Gastrocnemius medialis (tissue), 4 donors: Measurements from ENCODE around the gene TMLHE. TPM values are rescaled to one million over a fixed set of nuclear protein-coding genes. Genes with fewer than 3 reads are reported as not detected.

ENCODE experiments used
- ATAC-seq, 2 donors: fragments of 150-250 bp; one replicate each; pipeline ENCODE4 v1.9.1; 2016
- DNase-seq, 2 donors: peaks; one replicate each; pipeline ENCODE4 v3.0.0-alpha.2; 2019
- H3K27ac ChIP-seq, 4 donors: fragments of 200-600 bp; sonication (generic); 1 replicate in 1 of 4; 2 replicates in 3 of 4; pipeline ENCODE4 v1.5.1; 2016 to 2018; ENCODE audit warnings: mild to moderate bottlenecking in 2 of 4, moderate library complexity in 1 of 4
- H3K27me3 ChIP-seq, 3 donors: fragments of 200-600 bp; sonication (generic) in 2 of 3; 1 replicate in 1 of 3; 2 replicates in 2 of 3; pipeline versions ENCODE4 v1.5.1 to v1.6.0; 2016 to 2019; ENCODE audit warnings: mild to moderate bottlenecking in 1 of 3, moderate library complexity in 1 of 3
- H3K36me3 ChIP-seq, 2 donors: fragments of 200-600 bp; sonication (generic) in 1 of 2; one replicate each; pipeline ENCODE4 v1.5.1; 2017 to 2018
- H3K4me1 ChIP-seq, 2 donors: fragments of 200-600 bp; sonication (generic) in 1 of 2; one replicate each; pipeline ENCODE4 v1.5.1; 2016 to 2017; ENCODE audit warnings: mild to moderate bottlenecking in 2 of 2
- H3K4me3 ChIP-seq, 4 donors: fragments of 200-600 bp; sonication (generic) in 3 of 4; 1 replicate in 1 of 4; 2 replicates in 3 of 4; pipeline ENCODE4 v1.5.1; 2016 to 2019; ENCODE audit warnings: mild to moderate bottlenecking in 2 of 4
- H3K9me3 ChIP-seq, 3 donors: fragments of 200-600 bp; sonication (generic) in 2 of 3; 1 replicate in 1 of 3; 2 replicates in 2 of 3; pipeline ENCODE4 v1.5.1; 2016 to 2019
- CTCF ChIP-seq, 5 experiments: fragments of 450-650 bp in 3 of 5; fragments of 200-600 bp in 2 of 5; sonication (generic) in 2 of 5; IDR thresholded peaks in 4 of 5; conservative IDR thresholded peaks in 1 of 5; 1 replicate in 4 of 5; 2 replicates in 1 of 5; pipeline ENCODE4 v1.5.1; 2016 to 2019; ENCODE audit warnings: antibody characterized with exemption in 5 of 5, mild to moderate bottlenecking in 3 of 5, moderate library complexity in 3 of 5
- POLR2A ChIP-seq, 2 donors: fragments of 450-650 bp; IDR thresholded peaks; one replicate each; pipeline ENCODE4 v1.6.1; 2017; ENCODE audit warnings: antibody characterized with exemption in 2 of 2, mild to moderate bottlenecking in 2 of 2, moderate library complexity in 2 of 2
- in situ Hi-C, 4 donors: fragments of 200-750 bp; cut with MboI; loops; one replicate each; pipeline versions ENCODE4 v1.15.0 to v1.8.0; 2017; ENCODE audit warnings: low sequenced_read_pairs in 4 of 4
- intact Hi-C: fragments of 100-400 bp; cut with DNase I; formaldehyde crosslinking; loops from one replicate; pipeline ENCODE4 v1.15.1; 2023; ENCODE audit warnings: low total_unique reads
- total RNA-seq, 4 donors: library from RNA; depleted of rRNA; stranded (reverse); fragments of >200 nt; gene quantifications; one replicate each; pipeline versions ENCODE4 v1.1.0 to v1.2.3, GENCODE V29; 2016

The TMLHE gene
- total RNA-seq, 4 donors from 2014 or later: 13.7 to 25.7 (median 17.4) TPM

DNA sequence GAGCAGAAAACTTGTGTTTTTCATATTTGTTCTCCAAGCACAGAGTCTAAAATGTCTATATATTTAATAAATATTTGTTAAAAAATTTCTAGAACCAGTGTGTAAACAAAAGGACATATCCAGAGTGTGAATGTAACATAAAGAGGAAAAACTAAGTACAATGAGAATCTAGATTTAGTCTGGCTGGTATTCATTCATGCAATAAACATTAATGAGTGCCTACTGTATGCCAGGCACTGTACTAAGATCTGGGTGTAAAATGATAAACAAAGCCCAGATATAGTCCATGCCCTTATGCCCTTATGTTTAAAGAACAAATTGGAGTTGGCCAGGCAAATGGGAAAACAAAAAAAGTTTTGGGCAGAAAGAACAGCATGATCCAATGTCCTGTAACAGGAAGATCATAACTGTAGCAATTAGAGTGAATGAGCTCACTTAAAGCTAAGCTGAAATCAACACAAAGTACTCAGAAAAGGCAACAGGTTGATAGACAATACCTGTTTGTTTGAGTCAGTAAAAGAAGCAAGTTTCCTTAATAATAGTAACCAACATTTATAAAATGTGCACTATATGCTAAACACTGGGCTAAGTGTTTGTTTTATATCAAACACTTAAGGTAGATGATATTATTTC is 1.3 kb upstream of the TMLHE start:
- Histone ChIP-seq H3K27me3 (no peaks in the 10 kb centered on the region), H3K36me3 (no peaks in the 10 kb centered on the region), H3K4me3 (no peak overlapping the region), H3K4me1 (peaks cover 4 to 8% of the 10 kb centered on the region in 2 donors), H3K9me3 (no peaks in the 10 kb centered on the region), H3K27ac (peak overlapping the region in 1 of 4 donors; percentile 96)
- TF ChIP-seq CTCF (IDR thresholded peaks at IDR 0.05 in 4 of 5, conservative IDR thresholded peaks at IDR 0.05 in 1 of 5): no peak
- in situ Hi-C loops (no loop called here), intact Hi-C loops (loop anchor here (5.0 to 10.0 kb wide), 2 partner anchors 153 to 809 kb away; partner anchors contain the start of gene MPP1)
- no peak for DNase-seq
- ATAC-seq: no peak

DNA sequence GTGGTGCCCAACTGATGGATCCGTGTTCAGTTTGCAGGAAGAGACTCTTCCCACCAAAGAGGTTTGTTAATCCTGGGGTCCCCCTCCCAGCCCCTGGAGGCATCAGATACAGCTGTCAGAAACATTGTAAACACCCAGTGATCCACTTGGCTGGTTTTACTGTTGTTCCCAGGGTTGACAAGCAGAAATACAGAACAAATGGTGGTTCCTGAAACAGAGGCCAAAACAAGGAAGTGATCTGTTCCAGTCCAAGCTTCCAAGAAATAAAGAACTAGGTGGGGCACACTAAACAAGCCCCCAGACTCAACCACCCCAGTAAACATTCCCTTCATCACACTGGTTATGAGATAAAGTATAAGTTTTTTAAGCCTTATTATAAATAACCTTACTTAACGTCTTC is 1.4 kb downstream of the TMLHE start:
- Histone ChIP-seq H3K4me3 (peak overlapping the region in 3 of 4 donors; percentile 79 to 83 (median 79)), H3K36me3 (no peaks in the 10 kb centered on the region), H3K27ac (peak overlapping the region; percentile 88 to 96 (median 91)), H3K27me3 (no peaks in the 10 kb centered on the region), H3K9me3 (no peaks in the 10 kb centered on the region), H3K4me1 (peaks cover 4 to 8% of the 10 kb centered on the region in 2 donors)
- ATAC-seq: no peak
- no peak for TF ChIP-seq CTCF (IDR thresholded peaks at IDR 0.05 in 4 of 5, conservative IDR thresholded peaks at IDR 0.05 in 1 of 5)
- intact Hi-C loops (loop anchor here (5.0 to 10.0 kb wide), 2 partner anchors 156 to 807 kb away; partner anchors contain the start of gene MPP1), in situ Hi-C loops (no loop called here)
- DNase-seq: no peak

DNA sequence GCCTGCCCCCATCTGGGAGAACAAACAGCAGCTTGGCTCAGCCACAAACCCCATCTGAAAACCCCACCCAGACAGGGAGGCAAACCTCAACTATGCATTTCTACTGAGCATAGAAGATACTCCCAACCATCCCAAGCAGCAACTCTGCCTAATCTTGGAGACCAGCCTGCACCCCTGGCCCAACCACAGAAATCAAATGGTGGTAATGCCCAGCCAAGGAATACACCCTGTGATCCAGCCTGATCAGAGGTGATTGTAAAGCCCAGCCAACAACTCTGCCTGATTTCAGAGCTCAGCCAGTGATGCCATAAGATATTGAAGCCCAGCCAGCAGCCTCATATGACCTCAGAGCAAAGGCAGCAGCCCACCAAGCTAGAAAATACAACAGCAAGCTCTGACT is 19.8 kb downstream of the TMLHE start:
- in situ Hi-C loops (no loop called here), intact Hi-C loops (no loop called here)
- H3K4me1 ChIP-seq: no peaks in the 10 kb centered on the region
- no peak overlapping the region for H3K27ac ChIP-seq
- H3K36me3 ChIP-seq: no peaks in the 10 kb centered on the region
- ATAC-seq (no peak), DNase-seq (no peak)
- TF ChIP-seq POLR2A (IDR thresholded peaks at IDR 0.05) (no peak), CTCF (IDR thresholded peaks at IDR 0.05 in 4 of 5, conservative IDR thresholded peaks at IDR 0.05 in 1 of 5) (no peak)
- H3K4me3 ChIP-seq: no peak overlapping the region
- peaks cover 0 to 8% (median 0%) of the 10 kb centered on the region in 3 donors for H3K9me3 ChIP-seq
- H3K27me3 ChIP-seq: no peaks in the 10 kb centered on the region

DNA sequence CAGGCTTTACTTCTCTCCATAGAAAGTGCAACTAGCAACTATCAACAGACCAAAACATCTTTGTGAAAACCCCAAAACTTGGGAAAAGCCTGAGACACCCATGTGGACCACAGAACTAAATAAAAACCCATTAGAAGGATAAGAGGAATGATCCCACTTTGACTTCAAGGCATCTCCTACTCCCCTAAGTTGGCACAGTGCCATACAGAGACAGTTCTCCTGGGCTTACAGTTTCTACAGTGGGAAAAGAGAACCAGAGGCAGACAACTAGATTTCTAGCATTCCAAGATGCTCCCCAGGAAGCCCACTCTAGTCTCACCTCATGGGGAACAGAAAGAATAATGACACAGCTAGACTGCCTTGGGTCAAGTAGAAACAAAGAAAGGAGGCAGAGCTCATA is 20.4 kb downstream of the TMLHE start:
- ATAC-seq: no peak
- H3K9me3 ChIP-seq: peaks cover 0 to 11% (median 0%) of the 10 kb centered on the region in 3 donors
- no peak for DNase-seq

More for the DNA sequence above, 20.4 kb downstream of the TMLHE start:
- no peaks in the 10 kb centered on the region for H3K27me3 ChIP-seq
- intact Hi-C loops: no loop called here
- TF ChIP-seq POLR2A (IDR thresholded peaks at IDR 0.05): no peak
- no peak for TF ChIP-seq CTCF (IDR thresholded peaks at IDR 0.05 in 4 of 5, conservative IDR thresholded peaks at IDR 0.05 in 1 of 5)
- H3K27ac ChIP-seq: no peak overlapping the region
- no peaks in the 10 kb centered on the region for H3K36me3 ChIP-seq
- no peaks in the 10 kb centered on the region for H3K4me1 ChIP-seq
- in situ Hi-C loops: no loop called here
- no peak overlapping the region for H3K4me3 ChIP-seq
